HG03460 (cell line): ENCODE results near the gene KCP.

ENCODE experiments used
- ATAC-seq: cut with Tn5 transposase; IDR thresholded peaks from one replicate; pipeline ENCODE4 v1.9.1; 2021; ENCODE audit not compliant: unreplicated experiment

The KCP gene

DNA sequence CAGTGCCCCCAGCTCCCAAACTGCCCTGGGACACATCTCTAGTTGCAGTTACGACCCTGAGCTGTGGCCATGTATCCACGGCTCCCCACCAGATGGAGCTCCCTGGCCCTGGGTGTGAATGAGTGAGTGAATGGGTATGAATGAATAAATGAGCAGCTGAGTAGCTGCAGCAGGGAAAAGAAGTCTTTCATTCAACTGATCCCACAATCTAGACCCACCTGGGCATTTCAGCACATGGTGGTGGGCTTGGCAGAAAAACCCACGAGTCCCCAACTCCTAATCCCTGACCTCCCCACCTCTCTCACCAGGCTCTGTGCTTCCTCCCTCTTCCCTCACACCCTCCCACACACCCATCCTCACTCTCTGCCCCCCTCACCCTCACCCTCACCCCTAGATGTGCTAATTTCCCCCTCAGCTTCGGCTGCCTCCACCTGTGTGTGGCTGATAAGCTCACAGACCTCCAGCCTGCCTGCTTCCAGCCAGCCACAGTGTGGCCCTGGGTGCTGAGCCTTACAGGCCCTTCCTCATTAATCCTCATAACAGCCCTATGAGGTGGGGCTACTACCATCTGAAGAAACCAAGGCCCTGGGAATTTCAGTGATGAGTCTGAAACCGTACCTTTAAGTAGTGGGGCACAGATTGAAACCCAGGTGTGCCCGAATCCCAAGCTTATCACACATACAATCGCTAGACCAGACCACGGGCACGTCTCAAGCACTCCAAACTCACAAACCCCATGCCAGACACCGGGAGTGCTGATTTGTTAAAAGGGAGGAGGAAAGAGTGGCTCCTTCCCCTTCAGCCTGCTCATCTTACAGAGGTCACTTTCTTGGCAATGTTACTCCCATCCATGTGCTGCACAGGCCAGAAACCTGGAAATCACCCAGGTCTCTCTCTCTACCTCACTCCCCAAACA, 50.1 kb downstream of the KCP start:
- ATAC-seq, result no peak

DNA sequence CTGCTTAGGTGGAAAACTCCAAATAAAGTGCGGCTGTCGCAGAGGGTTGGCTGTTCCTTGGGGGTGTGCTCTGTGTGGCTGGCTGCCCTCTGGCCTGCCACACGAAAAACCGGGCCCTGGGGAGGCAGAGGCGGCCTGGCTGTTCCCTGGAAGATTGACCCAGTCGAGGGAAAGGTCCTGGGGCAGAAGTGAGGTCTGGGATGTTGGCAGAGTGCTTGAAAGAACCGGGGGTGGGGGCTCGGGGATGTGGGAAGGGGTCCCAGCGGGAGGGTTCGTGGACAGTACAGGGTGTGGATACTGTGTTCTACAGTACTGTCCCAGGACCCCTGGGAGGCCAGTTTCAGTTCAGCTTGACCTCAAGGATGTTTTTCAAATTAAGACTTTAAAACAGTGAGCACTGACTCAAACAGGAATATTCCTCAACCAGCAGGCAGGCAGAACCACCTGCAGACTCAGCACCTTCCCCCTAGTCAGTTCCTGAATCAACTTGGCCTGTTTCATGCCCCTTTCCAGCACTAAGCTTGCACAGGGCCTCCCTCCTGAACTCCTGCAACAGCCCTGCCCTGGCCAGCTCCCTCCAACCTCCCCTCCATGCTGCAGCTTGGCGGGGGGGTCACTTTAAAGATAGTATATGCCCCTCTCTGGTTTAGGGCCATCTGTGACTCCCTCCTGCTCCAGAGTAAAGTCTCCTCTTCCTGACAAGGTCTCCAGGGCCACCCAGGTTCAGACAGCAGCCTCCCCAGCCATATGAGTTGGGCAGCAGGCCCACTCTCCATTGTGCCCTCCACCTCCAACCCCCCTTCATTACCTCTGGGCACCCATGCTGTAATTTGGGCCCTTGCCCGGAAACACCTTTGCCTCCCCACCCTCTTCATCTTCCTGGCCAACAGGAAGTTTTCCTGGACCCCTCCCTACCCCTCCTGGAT, 51.0 kb downstream of the KCP start:
- no peak for ATAC-seq

DNA sequence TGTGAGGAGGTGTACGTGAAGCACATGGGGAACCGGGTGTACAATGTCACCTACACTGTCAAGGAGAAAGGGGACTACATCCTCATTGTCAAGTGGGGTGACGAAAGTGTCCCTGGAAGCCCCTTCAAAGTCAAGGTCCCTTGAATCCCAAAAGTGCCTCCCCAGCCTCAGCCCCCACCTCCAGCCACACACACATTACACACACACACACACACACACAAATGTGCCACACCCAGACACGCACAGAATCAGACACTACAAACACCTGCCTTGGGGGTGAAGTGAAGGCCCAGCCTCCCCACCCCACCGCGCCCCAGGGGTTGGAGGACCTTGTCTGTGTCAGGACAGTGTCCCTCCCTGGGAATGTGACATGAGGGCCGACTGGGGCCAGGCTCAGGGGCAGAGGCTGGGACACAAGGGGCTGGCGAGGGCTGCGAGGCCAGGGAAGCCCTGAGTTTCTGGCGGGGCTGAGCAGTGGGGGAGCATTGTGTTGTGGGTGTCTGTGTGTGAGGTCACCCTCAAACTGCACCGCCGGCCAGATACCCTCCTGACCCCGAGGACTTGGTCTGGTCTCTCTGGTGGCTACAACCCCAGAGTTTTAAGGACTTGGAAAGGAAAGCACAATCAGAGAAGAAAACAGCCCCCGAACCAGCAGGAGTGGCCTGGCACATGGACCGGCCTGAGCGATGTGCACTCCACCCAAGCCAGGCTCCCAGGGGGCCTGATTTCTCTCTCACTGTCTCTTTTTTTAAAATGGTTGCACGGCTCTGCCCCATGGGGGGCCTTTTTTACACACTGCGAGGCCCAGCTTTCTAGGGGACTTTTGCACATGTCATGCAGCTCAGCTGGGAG, 51.9 kb downstream of the KCP start:
- no peak for ATAC-seq

DNA sequence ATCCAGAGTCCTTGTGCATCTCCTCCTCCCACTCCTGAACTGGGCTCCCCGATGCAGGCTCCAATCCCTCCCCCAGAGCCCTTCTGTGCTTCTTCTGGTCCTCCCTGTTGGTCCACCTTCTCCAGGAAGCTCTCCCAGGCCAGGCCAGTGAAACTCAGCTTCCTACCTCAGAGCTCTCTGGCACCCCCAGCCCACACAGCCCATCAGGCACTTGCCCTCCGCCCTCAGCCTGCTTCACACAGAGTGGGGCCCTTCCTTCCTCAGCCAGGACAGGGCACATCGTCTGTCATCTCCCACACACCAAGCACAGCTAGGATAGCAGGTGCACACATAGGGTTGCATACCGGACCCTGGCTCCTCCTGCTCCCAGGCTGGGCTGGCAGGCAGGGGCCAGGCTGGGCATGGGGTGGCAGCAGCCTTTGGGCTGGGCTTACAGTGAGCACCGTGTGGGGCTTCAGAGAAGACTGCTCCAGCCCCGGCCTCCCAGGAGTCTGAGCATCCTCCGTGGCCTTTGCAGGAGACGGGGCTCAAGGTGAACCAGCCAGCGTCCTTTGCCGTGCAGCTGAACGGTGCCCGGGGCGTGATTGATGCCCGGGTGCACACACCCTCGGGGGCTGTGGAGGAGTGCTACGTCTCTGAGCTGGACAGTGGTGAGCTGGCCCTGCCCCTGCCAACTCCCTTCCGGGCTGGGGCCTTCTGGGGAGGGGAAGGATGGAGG, 54.3 kb downstream of the KCP start:
- no peak for ATAC-seq

DNA sequence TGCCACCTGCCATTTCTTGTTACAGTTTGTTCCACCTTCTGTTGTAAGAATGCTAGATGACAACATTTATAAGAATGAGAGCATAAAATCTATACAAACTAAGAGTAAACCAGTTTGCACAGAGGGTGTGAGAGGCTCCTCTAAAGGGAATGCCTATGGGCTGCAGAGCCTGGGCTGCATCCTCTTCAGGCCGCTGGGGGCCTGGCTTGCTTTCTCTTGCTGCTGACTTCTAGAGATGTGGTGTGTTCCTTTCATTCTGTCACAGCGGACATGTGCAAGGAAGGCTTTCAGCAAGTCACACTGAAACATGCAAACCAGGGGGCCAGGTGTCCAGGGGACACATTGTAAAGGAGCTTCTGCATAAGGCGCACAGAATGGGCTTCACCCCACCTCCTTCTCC, 55.0 kb downstream of the KCP start:
- ATAC-seq, result no peak

DNA sequence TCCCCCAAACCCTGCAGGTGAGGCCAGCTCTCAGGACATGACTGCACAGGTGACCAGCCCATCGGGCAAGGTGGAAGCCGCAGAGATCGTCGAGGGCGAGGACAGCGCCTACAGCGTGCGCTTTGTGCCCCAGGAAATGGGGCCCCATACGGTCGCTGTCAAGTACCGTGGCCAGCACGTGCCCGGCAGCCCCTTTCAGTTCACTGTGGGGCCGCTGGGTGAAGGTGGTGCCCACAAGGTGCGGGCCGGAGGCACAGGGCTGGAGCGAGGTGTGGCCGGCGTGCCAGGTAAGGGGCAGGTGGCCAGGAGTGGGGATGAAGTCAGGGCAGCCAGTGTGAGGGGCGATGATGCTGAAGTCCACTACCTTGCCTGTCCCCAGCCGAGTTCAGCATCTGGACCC, 56.1 kb downstream of the KCP start:
- no peak for ATAC-seq

DNA sequence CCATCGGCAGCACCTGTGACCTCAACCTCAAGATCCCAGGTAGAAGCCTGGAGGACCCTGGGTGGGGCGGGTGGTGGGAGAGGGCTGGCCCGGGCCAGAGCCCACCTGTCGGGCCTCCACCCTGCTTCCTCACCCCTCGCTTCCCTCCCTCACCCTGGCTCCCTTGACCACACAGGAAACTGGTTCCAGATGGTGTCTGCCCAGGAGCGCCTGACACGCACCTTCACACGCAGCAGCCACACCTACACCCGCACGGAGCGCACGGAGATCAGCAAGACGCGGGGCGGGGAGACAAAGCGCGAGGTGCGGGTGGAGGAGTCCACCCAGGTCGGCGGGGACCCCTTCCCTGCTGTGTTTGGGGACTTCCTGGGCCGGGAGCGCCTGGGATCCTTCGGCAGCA, 56.7 kb downstream of the KCP start:
- no peak for ATAC-seq

DNA sequence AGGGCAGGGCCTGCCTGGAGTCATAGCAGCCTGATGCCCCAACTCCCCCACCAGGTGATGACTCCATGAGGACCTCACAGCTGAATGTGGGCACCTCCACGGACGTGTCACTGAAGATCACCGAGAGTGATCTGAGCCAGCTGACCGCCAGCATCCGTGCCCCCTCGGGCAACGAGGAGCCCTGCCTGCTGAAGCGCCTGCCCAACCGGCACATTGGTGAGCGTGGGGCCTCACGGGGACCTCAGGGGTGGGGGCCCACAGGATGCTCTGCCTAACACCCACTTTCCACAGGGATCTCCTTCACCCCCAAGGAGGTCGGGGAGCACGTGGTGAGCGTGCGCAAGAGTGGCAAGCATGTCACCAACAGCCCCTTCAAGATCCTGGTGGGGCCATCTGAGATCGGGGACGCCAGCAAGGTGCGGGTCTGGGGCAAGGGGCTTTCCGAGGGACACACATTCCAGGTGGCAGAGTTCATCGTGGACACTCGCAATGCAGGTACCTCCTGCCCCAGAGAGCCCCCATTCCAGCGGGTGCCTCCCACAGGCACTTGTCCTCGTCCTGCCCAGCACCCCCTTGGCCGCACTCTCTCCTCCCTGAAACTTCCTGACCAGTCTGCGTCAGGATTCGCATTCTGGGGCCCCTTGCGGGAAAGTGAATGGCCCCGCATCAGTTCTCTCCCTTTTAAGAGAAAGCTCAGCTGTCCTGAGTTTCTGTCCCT, 57.8 kb downstream of the KCP start:
- no peak for ATAC-seq

DNA sequence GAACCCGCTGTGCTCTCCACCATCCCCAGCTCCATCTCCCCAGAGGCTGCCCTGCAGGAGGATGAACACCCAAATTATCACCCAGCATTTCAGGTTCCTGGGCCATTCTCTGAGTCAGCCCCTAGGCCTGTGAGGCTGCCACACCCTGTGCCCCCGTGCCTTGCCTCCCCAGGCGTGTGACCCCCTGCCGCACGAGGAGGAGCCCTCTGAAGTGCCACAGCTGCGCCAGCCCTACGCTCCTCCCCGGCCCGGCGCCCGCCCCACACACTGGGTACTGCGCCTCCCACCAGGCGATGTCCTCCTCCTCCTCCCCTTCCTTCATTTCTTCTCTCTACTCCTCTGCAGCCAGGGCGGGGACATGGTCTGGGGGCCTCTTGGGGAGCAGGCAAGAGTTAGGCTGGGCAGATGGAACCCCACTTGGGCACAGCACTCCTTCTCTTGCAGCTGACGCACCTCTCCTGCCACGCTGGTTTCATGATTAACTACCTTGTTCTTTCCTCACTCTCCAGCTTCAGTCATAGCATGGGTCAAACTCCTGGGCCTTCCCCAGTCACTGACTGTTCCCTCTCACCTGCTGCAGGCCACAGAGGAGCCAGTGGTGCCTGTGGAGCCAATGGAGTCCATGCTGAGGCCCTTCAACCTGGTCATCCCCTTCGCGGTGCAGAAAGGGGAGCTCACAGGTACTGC, 60.6 kb downstream of the KCP start:
- no peak for ATAC-seq

DNA sequence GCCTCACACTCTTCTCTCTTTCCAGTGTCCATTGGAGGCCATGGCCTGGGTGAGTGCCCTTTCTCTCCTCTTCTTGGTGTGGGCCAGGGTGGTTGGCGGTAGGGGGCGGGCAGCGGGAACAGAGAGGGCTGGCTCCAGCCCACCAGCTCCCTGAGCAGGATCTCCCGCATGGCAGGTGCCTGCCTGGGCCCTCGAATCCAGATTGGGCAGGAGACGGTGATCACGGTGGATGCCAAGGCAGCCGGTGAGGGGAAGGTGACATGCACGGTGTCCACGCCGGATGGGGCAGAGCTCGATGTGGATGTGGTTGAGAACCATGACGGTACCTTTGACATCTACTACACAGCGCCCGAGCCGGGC, 61.4 kb downstream of the KCP start:
- ATAC-seq, result no peak

DNA sequence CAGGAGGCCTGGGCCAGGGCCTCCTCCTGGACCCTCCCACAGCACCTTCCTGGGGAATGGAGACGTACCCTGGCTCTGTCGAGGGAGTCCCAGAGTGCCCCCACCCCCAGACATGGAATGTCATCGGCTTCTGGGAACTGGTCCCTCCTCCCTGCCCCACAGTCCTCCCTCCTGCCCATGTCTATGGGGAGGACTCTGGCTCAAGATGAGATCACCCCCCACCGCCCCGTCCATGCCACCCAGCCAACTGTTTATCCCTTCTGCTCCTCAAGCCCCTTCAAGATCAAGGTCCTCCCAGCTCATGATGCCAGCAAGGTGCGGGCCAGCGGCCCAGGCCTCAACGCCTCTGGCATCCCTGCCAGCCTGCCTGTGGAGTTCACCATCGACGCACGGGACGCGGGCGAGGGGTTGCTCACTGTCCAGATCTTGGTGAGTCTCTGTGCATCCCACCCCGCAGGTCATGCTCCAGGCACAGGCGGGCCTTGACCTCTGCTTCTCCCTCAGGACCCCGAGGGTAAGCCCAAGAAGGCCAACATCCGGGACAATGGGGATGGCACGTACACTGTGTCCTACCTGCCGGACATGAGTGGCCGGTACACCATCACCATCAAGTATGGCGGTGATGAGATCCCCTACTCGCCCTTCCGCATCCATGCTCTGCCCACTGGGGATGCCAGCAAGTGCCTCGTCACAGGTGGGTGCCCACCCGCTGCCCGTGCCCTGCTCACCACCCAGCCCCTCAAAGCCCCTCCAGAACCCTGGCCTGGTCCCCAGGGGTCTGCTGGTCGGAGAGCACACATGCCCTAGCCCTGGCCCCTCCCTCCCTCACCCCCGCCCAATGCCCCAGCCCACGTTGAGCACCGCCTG, 62.0 kb downstream of the KCP start:
- ATAC-seq, result no peak

DNA sequence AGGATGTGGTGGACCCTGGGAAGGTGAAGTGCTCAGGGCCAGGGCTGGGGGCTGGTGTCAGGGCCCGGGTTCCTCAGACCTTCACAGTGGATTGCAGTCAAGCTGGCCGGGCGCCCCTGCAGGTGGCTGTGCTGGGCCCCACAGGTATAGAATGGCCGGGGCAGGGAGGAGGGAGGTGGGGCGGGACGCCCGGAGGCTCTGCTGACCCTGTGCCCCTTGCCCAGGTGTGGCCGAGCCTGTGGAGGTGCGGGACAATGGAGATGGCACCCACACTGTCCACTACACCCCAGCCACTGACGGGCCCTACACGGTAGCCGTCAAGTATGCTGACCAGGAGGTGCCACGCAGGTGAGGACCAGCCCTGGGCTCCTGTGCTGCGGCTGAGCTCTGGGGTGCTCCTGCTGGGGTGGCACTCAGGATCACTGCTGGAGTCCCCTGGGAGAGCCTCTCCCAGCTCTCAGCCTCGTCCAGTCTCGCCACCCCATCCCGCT, 62.7 kb downstream of the KCP start:
- no peak for ATAC-seq

DNA sequence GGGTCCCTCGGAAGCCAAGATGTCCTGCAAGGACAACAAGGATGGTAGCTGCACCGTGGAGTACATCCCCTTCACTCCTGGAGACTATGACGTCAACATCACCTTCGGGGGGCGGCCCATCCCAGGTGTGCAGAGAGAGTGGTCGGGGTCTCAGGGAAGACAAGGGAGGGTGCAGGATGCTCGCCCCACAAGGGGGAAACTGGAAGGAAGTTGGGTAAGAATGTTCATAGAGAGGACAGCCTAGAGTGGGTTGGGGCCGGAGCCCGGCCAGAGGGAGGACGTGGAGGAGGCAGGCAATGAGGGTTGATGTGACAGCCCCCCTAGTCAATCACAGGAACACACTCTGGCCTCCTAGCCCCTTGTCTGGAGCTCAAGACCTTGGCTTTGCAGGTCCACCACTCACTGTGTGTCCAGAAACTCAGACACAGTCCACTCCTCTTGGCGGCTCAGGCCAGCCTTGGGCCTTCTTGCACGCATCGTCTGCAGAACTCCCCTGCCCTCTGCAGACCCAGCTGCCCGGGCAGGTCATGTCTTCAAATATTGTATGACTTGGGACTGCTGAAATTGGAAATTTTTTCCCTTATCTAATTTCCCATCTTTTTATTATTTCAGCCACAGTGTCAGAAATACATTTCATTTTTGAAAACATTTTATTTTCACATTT, 63.6 kb downstream of the KCP start:
- ATAC-seq, result no peak

DNA sequence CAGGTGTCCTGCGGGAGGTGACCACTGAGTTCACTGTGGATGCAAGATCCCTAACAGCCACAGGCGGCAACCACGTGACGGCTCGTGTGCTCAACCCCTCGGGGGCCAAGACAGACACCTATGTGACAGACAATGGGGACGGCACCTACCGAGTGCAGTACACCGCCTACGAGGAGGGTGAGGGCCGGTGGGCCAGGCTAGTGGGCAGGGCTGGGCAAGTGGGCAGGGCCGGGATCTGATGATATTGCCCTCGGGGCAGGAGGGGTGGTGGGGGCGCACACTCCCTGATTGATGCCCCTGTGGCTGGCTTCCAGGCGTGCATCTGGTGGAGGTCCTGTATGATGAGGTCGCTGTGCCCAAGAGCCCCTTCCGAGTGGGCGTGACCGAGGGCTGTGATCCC, 64.5 kb downstream of the KCP start:
- ATAC-seq, result no peak

DNA sequence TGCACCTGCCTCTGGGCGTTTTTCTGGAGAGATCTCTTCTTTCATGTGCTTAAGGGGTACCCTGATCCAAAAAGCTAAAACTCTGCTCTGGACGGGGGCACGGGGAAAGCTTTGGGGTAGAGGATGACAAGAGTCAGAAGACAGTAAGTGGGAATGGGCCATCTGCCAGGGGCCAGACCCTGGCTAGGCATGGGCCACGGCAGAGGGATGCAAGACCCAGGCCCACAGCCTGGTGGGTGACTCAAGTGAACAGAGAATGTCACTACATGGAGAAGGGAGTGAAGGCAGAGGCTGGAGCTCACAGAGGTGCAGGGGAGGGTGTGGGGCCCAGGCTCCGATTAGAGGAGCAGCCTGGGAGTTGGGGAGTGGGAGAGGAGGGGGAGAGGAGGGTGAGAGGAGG, 65.0 kb downstream of the KCP start:
- ATAC-seq, result no peak

DNA sequence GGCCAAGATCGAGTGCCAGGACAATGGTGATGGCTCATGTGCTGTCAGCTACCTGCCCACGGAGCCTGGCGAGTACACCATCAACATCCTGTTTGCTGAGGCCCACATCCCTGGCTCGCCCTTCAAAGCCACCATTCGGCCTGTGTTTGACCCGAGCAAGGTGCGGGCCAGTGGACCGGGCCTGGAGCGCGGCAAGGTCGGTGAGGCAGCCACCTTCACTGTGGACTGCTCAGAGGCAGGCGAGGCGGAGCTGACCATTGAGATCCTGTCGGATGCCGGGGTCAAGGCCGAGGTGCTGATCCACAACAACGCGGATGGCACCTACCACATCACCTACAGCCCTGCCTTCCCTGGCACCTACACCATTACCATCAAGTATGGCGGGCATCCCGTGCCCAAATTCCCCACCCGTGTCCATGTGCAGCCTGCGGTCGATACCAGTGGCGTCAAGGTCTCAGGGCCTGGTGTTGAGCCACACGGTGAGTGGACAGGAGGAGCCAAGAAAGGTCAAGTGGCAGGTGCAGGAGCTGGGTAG, 65.7 kb downstream of the KCP start:
- no peak for ATAC-seq

DNA sequence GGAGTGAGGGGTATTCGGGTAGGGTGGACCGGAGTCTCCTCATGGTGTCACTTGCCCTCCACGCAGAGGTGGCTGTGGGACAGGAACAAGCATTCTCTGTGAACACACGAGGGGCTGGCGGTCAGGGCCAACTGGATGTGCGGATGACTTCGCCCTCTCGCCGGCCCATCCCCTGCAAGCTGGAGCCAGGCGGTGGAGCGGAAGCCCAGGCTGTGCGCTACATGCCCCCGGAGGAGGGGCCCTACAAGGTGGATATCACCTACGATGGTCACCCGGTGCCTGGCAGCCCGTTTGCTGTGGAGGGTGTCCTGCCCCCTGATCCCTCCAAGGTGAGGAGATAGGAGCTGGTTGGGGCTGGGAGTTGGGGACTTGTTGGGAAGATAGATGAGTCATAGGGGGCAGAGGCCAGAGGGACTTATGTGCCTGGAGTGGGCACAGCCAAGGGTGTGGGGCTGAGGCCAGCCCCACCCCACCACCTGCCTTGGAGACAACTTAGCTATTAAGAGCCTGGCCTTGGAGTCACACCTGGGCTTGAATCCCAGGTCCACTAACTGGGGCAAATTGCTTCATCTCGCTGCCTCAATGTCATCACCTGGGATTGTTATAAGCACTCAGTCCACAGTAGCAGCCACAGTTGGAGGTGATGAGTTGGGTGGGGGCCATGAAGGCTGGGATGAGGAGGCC, 66.4 kb downstream of the KCP start:
- no peak for ATAC-seq
